Esophagus squamous epithelium (tissue), 4 donors: ENCODE measurements around the gene KLK15.

ENCODE experiments used
- CTCF ChIP-seq, 6 experiments: fragments of 450-650 bp in 4 of 6; fragments of 200-600 bp in 2 of 6; sonication (generic) in 2 of 6; IDR thresholded peaks; one replicate each; pipeline ENCODE4 v1.5.1; 2016 to 2019; ENCODE audit warnings: antibody characterized with exemption in 6 of 6, mild to moderate bottlenecking in 4 of 6, moderate library complexity in 4 of 6
- POLR2A ChIP-seq, 4 donors: fragments of 450-650 bp; IDR thresholded peaks; one replicate each; pipeline ENCODE4 v1.6.1; 2017; ENCODE audit warnings: antibody characterized with exemption in 4 of 4, mild to moderate bottlenecking in 4 of 4, moderate library complexity in 3 of 4

- no peak for TF ChIP-seq CTCF (IDR thresholded peaks at IDR 0.05)
- TF ChIP-seq POLR2A (IDR thresholded peaks at IDR 0.05): no peak
Observed at GRCh38 chr19:50830266-50831025, 2.9 kb downstream of the KLK15 start.
